ENCODE measurements around the gene TEX44. TPM values are rescaled to one million over a fixed set of nuclear protein-coding genes. Genes with fewer than 3 reads are reported as not detected.

The TEX44 gene
- total RNA-seq, 1 donor from 2014 or later, result not detected

GRCh38 chr2:231616296-231616695, 23.6 kb downstream of the TEX44 start:
- no peak for ATAC-seq (ENCODE audit: poor library complexity)
- DNase-seq, result no peak
- intact Hi-C loops (cut with DNase I), result no loop called here

- ATAC-seq (ENCODE audit: poor library complexity), result no peak
- intact Hi-C loops (cut with DNase I), result no loop called here
- DNase-seq, result no peak
Observed at GRCh38 chr2:231617059-231617926, 24.6 kb downstream of the TEX44 start.

GRCh38 chr2:231621051-231621879, 28.6 kb downstream of the TEX44 start:
- DNase-seq (peak; percentile 49), ATAC-seq (ENCODE audit: poor library complexity) (peak; percentile 49)
- intact Hi-C loops (cut with DNase I), result no loop called here

- ATAC-seq (ENCODE audit: poor library complexity) (no peak), DNase-seq (no peak)
- intact Hi-C loops (cut with DNase I), result no loop called here
Observed at GRCh38 chr2:231622963-231623362, 30.3 kb downstream of the TEX44 start.

GRCh38 chr2:231626449-231626848, 33.8 kb downstream of the TEX44 start:
- intact Hi-C loops (cut with DNase I), result no loop called here
- ATAC-seq (ENCODE audit: poor library complexity) (no peak), DNase-seq (no peak)

DNA sequence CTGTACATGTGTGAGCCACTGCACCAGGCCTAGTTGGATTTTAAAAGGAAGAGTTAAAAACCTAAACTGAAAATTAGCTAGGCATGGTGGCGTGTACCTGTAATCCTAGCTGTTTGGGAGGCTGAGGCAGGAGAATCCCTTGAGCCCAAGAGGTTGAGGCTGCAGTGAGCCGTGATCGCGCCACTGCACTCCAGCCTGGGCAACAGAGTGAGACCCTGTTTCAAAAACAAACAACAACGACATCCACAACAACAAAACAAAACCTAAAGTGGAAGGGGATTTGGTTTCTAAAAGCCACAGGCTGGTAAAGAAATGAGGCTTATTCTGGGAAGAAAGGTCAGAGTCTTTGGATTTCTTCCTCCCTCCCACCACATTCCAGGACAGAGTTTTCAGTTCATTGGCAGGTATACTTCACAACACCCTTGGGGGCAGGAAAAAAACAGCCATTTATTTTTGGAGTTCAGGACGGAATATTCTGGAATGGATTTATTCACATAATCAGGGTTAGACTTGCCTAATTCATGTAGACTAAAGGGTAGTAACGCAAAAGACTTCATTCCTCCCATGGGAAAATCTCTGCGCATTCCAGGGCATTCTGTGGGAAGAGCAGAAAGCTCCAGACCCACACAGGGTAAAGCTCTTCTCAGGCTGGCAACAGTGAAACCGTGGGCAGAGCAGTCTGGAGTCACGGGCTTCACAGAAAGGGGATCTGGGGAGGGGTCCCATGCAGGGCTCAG, 34.9 kb downstream of the TEX44 start:
- ATAC-seq (ENCODE audit: poor library complexity), result peak; percentile 38
- intact Hi-C loops (cut with DNase I), result no loop called here
- no peak for DNase-seq

GRCh38 chr2:231632559-231633142, 40.0 kb downstream of the TEX44 start:
- intact Hi-C loops (cut with DNase I), result no loop called here
- no peak for ATAC-seq (ENCODE audit: poor library complexity)

DNA sequence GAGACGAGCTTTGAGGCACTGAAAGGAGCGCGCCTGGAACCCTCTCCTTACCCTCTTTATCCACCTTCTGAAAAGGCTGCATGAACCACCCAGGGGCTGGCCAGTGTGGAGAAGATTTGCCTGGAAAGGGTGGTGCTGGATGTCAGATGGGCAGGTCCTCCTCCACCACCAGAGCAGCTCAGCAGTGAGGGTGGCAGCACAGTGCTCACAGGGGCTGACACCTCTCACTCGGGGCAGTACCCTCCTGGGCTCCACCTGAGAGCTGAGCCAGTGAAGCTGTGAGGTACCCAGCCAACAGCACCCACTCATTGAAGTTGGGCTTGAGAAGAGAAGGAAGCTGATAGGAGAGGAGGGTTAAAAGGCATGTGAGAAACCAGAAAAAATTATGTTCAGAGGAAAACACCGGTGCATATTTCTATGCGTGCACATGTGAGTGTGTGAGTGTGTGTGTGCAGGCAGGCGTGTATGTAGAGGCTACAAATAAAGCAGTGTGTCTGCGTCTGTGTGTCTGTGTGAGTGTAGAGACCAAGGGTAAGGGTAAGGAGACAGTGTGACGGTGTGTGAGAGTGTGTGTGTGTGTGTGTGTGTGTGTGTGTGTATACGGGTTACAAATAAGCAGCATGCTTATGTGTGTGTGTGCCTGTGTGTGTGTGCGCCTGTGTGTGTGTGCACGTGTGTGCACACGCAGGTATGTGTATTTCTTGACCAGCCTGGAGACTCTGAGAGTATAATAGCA, 40.7 kb downstream of the TEX44 start:
- DNase-seq (no peak), ATAC-seq (ENCODE audit: poor library complexity) (no peak)
- intact Hi-C loops (cut with DNase I), result no loop called here

More at GRCh38 chr2:231632559-231633142, 40.0 kb downstream of the TEX44 start:
- DNase-seq, result no peak

GRCh38 chr2:231634412-231634811, 41.7 kb downstream of the TEX44 start:
- intact Hi-C loops (cut with DNase I), result no loop called here
- DNase-seq (no peak), ATAC-seq (ENCODE audit: poor library complexity) (no peak)

GRCh38 chr2:231634951-231635875, 42.5 kb downstream of the TEX44 start:
- ATAC-seq (ENCODE audit: poor library complexity) (no peak), DNase-seq (no peak)
- intact Hi-C loops (cut with DNase I), result no loop called here

DNA sequence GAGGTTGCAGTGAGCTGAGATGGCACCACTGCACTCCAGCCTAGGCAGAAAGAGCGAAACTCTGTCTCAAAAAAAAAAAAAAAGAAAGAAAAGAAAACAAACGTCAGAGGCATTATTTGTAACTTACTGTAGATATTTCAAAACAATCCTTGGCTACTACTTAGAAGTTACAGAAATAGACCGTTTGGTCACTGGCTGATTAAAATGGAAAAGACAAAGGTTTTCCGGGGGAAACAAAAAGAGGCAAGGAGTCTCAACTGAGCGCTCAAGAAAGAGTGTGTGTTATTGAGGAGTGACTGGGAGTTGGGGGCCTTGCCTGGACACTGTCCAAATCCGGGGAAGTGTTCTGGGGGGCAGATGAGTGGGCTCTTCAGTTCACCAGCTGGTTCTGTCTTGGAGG, 47.6 kb downstream of the TEX44 start:
- intact Hi-C loops (cut with DNase I), result no loop called here
- DNase-seq (no peak), ATAC-seq (ENCODE audit: poor library complexity) (peak; percentile 2)

DNA sequence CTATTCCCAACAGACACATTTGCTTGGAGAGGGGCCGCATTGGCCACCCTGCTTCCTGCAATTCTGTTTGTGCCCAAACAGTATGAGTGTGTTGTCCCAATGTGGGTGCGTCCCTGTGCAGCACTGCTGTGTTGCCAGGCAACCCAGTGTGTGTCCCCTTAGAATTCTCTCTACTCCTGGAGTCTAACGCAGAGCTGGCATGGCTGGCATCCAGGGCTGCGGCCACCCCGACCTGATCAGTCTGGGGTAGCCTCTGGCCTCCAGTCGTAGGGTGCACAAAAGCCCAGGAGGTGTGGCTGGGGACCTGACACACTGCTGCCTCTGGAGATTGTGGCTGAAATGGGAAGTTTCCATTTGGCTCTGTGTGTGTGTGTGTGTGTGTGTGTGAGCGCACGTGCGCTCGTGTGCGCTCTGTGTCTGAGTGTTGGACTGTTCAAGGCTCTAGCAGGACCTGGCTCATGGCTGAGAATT, 48.0 kb downstream of the TEX44 start:
- DNase-seq (peak; percentile 73), ATAC-seq (ENCODE audit: poor library complexity) (peak; percentile 37)
- intact Hi-C loops (cut with DNase I), result no loop called here

- peak; percentile 89 for ATAC-seq (ENCODE audit: poor library complexity)
- intact Hi-C loops (cut with DNase I), result no loop called here
Observed at GRCh38 chr2:231642631-231643494, 50.2 kb downstream of the TEX44 start.

GRCh38 chr2:231643495-231643888, 50.8 kb downstream of the TEX44 start:
- ATAC-seq (ENCODE audit: poor library complexity) (peak; percentile 24), DNase-seq (no peak)
- intact Hi-C loops (cut with DNase I), result no loop called here

More at GRCh38 chr2:231642631-231643494, 50.2 kb downstream of the TEX44 start:
- peak; percentile 87 for DNase-seq
